SH-SY5Y (cell line): ENCODE measurements around the gene ERCC8.

Source experiments
- GATA2 ChIP-seq: IDR thresholded peaks from 2 replicates; pipeline ENCODE4 v1.6.1; 2011; ENCODE audit warnings: mild to moderate bottlenecking, low read depth, low read length
- GATA3 ChIP-seq: IDR thresholded peaks from 2 replicates; pipeline ENCODE4 v1.6.1; 2011; ENCODE audit warnings: low read depth, mild to moderate bottlenecking, low read length, moderate library complexity

- no peak for TF ChIP-seq GATA3
- TF ChIP-seq GATA2, result no peak
Observed at GRCh38 chr5:60893521-60893920, 51.3 kb downstream of the ERCC8 start.
